ENCODE measurements around the gene MGAT4A.

MGAT4A gene

GRCh38 chr2:98711506-98711905 is 19.4 kb downstream of the MGAT4A start:
- H3K27me3 Mint-ChIP-seq = no peaks in the 10 kb centered on the region
- CTCF ChIA-PET = interaction anchor here (1.4 to 1.7 kb wide), 2 partner anchors 10 to 62 kb away, joined by 3 to 5 read pairs; no protein-coding TSS in a partner anchor
- peaks cover 59% of the 10 kb centered on the region for H3K36me3 Mint-ChIP-seq
- no peak overlapping the region for H3K4me3 Mint-ChIP-seq
- H3K27ac Mint-ChIP-seq = no peak overlapping the region
- peaks cover 80% of the 10 kb centered on the region for H3K4me1 Mint-ChIP-seq
- no peak for DNase-seq
- no peaks in the 10 kb centered on the region for H3K9me3 Mint-ChIP-seq

- peaks cover 55% of the 10 kb centered on the region for H3K36me3 Mint-ChIP-seq
- no peaks in the 10 kb centered on the region for H3K27me3 Mint-ChIP-seq
- DNase-seq = no peak
- no peak overlapping the region for H3K4me3 Mint-ChIP-seq
- CTCF ChIA-PET = interaction anchor here (1.4 kb wide), 1 partner anchor 9 kb away, joined by 3 read pairs; no protein-coding TSS in a partner anchor
- peaks cover 73% of the 10 kb centered on the region for H3K4me1 Mint-ChIP-seq
- H3K27ac Mint-ChIP-seq = peak overlapping the region; percentile 47
- H3K9me3 Mint-ChIP-seq = no peaks in the 10 kb centered on the region
Measured at GRCh38 chr2:98710734-98711133, 20.2 kb downstream of the MGAT4A start.

DNA sequence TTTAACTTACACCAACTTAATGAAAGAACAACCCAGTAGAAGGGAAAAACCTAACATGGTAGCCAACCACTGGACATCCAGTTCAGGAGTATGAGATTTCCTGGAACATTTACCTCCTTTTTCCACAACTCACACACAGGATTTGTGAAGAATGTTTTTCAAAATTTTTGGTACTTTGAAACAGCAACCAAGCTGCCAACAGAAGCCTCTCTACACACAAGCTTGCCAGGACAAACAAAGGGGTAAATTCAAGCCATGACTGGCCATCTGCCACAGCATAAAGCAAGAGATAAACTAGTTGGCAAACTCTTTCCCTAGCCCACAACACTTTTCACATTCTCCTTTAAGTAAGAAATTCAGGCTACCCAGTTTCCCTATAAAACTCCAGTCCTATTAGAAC is 21.4 kb downstream of the MGAT4A start:
- Mint-ChIP-seq H3K9me3 (no peaks in the 10 kb centered on the region), H3K4me3 (no peak overlapping the region), H3K4me1 (peaks cover 70% of the 10 kb centered on the region), H3K36me3 (peaks cover 55% of the 10 kb centered on the region), H3K27me3 (no peaks in the 10 kb centered on the region), H3K27ac (no peak overlapping the region)
- no peak for DNase-seq
- CTCF ChIA-PET = no interaction called here

DNA sequence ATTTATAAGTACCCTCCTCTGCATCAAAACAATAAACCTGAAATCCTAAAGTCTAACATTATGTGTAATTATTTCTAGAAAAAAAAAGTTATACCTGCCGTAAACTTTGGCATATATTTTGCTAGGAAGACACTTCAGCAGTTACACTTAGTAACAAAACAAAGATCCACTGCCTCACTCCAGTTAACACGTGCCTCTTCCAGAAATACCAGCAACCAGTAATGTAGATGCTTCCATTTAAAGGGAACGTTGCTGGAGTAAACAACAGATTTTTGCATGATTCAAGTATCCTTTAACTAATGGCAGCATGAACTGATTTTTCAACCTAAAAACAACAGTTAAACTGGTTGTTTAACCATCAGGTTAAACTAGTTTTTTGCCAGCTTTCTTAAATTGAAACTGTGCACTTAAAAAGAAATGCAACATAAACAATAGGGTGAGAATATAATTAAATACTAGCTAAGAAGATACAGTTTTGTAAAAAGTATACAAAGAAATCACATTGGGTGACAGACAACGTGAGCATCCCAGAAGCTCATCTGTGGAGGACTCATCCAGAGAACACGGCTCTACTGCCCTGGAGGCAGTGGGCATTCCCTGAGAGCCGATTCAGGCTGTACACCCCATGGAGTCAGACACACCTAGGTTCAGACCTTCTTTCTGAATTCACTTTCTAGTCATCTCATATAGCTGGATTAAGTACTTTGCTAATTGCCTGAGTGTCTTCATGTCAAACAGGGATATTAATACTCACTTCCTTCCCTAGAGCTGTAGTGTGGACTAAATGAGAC is 22.3 kb downstream of the MGAT4A start:
- no peak for DNase-seq
- Mint-ChIP-seq H3K9me3 (no peaks in the 10 kb centered on the region), H3K27me3 (no peaks in the 10 kb centered on the region), H3K4me3 (no peak overlapping the region), H3K27ac (no peak overlapping the region), H3K4me1 (peaks cover 69% of the 10 kb centered on the region), H3K36me3 (peaks cover 55% of the 10 kb centered on the region)
- CTCF ChIA-PET = no interaction called here

DNA sequence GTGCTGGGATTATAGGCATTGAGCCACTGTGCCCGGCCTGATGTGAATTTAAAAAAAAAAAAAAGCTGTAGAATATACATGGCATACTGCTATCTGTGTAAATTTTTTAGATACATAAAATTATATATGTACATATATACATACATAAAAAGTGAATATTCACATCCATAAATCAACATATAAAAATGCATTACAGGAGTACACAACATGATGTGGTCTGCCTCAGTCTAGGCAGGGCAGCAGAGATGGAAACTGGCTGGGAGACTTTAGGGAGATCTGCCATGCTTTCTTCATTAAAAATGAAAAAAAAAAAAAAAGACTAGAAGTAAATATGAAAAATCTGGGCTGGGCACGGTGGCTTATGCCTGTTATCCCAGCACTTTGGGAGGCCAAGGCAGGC is 24.3 kb downstream of the MGAT4A start:
- Mint-ChIP-seq H3K27me3 (no peaks in the 10 kb centered on the region), H3K27ac (no peak overlapping the region), H3K4me1 (peaks cover 70% of the 10 kb centered on the region), H3K4me3 (no peak overlapping the region), H3K9me3 (no peaks in the 10 kb centered on the region), H3K36me3 (peaks cover 54% of the 10 kb centered on the region)
- CTCF ChIA-PET = interaction anchor here (1.1 kb wide), 1 partner anchor 11 kb away, joined by 3 read pairs; no protein-coding TSS in a partner anchor
- no peak for DNase-seq

DNA sequence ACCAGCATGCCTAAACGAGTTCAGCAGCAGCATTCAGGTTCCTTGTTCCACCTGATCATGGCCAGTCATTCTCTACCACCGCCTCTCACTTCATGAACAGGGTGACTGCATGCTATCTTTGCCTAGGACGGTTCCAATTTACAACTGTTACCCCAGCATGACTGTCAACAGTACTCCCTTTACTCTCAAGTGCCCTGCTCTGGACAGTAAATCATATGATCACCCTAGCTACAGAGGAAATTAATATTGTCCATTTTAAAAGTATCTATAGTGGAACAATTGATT is 25.7 kb downstream of the MGAT4A start:
- Mint-ChIP-seq H3K27ac (no peak overlapping the region), H3K36me3 (peaks cover 50% of the 10 kb centered on the region), H3K4me1 (peaks cover 58% of the 10 kb centered on the region), H3K9me3 (no peaks in the 10 kb centered on the region), H3K4me3 (no peak overlapping the region), H3K27me3 (no peaks in the 10 kb centered on the region)
- CTCF ChIA-PET = interaction anchor here (1.2 kb wide), 1 partner anchor 56 kb away, joined by 3 read pairs; no protein-coding TSS in a partner anchor
- DNase-seq = no peak

GRCh38 chr2:98704499-98705332 is 26.2 kb downstream of the MGAT4A start:
- H3K27me3 Mint-ChIP-seq = no peaks in the 10 kb centered on the region
- peaks cover 56% of the 10 kb centered on the region for H3K4me1 Mint-ChIP-seq
- H3K4me3 Mint-ChIP-seq = no peak overlapping the region
- CTCF ChIA-PET = interaction anchor here (0.9 to 1.2 kb wide), 2 partner anchors 55 to 58 kb away, joined by 3 read pairs; no protein-coding TSS in a partner anchor
- H3K9me3 Mint-ChIP-seq = no peaks in the 10 kb centered on the region
- peaks cover 48% of the 10 kb centered on the region for H3K36me3 Mint-ChIP-seq
- no peak overlapping the region for H3K27ac Mint-ChIP-seq
- DNase-seq = no peak

DNA sequence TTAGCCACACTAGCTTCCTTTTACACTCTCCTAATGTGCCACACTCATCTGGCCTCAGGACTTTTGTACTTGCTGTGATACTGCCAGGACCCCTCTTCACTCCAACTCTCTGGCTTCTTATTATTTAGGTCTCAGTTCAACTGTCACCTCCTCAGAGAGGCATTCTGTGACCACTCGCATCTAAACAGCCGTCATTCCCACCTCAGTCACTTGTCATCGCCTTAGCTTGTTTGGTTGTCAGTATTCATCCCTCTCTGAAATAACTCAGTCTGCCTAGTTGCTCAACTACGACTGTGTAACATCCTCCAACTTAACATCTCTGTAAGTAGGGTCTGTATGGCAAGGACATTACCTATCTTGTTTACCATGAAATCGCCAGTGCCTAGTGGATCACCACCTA is 27.2 kb downstream of the MGAT4A start:
- no peaks in the 10 kb centered on the region for H3K27me3 Mint-ChIP-seq
- H3K36me3 Mint-ChIP-seq = peaks cover 44% of the 10 kb centered on the region
- no peak overlapping the region for H3K4me3 Mint-ChIP-seq
- H3K4me1 Mint-ChIP-seq = peaks cover 51% of the 10 kb centered on the region
- no peak for DNase-seq
- no peak overlapping the region for H3K27ac Mint-ChIP-seq
- H3K9me3 Mint-ChIP-seq = no peaks in the 10 kb centered on the region
- CTCF ChIA-PET = interaction anchor here (0.8 to 0.9 kb wide), 2 partner anchors 9 to 57 kb away, joined by 3 to 4 read pairs; no protein-coding TSS in a partner anchor

GRCh38 chr2:98702858-98703620 is 27.9 kb downstream of the MGAT4A start:
- Mint-ChIP-seq H3K27me3 (no peaks in the 10 kb centered on the region), H3K36me3 (peaks cover 48% of the 10 kb centered on the region), H3K9me3 (no peaks in the 10 kb centered on the region), H3K4me1 (peaks cover 52% of the 10 kb centered on the region), H3K27ac (no peak overlapping the region), H3K4me3 (no peak overlapping the region)
- CTCF ChIA-PET = interaction anchor here (0.8 to 1.1 kb wide), 2 partner anchors 10 to 54 kb away, joined by 4 to 6 read pairs; no protein-coding TSS in a partner anchor
- no peak for DNase-seq

GRCh38 chr2:98702127-98702802 is 28.7 kb downstream of the MGAT4A start:
- peak overlapping the region; percentile 43 for H3K27ac Mint-ChIP-seq
- no peak overlapping the region for H3K4me3 Mint-ChIP-seq
- CTCF ChIA-PET = interaction anchor here (1.0 to 1.6 kb wide), 4 partner anchors 9 to 53 kb away, joined by 3 to 6 read pairs (median 3); no protein-coding TSS in a partner anchor
- H3K36me3 Mint-ChIP-seq = peaks cover 42% of the 10 kb centered on the region
- peaks cover 48% of the 10 kb centered on the region for H3K4me1 Mint-ChIP-seq
- no peaks in the 10 kb centered on the region for H3K9me3 Mint-ChIP-seq
- no peaks in the 10 kb centered on the region for H3K27me3 Mint-ChIP-seq
- DNase-seq = no peak

- CTCF ChIA-PET = interaction anchor here (1.0 to 1.6 kb wide), 3 partner anchors 10 to 23 kb away, joined by 3 read pairs; no protein-coding TSS in a partner anchor
- H3K27ac Mint-ChIP-seq = no peak overlapping the region
- H3K9me3 Mint-ChIP-seq = no peaks in the 10 kb centered on the region
- H3K4me1 Mint-ChIP-seq = peaks cover 54% of the 10 kb centered on the region
- H3K27me3 Mint-ChIP-seq = no peaks in the 10 kb centered on the region
- no peak for DNase-seq
- H3K4me3 Mint-ChIP-seq = no peak overlapping the region
- H3K36me3 Mint-ChIP-seq = peaks cover 43% of the 10 kb centered on the region
Measured at GRCh38 chr2:98701230-98701629, 29.7 kb downstream of the MGAT4A start.

DNA sequence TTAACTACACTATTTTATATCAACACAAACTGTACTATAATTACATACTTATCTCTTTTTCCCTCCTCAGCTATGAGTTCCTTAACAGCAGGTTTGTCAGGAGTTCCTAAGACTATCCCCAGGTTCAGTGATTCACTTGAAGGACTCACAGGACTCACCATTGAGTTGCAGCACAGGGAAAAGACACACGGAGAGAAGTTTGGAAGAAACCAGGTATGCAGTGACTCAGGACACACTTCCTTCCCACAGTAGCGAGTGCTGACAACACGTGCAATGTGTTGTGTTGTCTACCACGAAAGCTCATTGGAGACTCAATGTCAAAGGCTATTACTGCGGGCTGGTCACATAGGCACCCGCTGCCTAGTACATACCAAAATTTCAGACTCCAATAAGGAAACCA is 32.0 kb downstream of the MGAT4A start:
- DNase-seq = no peak
- peaks cover 60% of the 10 kb centered on the region for H3K4me1 Mint-ChIP-seq
- CTCF ChIA-PET = interaction anchor here (1.2 kb wide), 1 partner anchor 368 kb away, joined by 3 read pairs; no protein-coding TSS in a partner anchor
- H3K36me3 Mint-ChIP-seq = peaks cover 39% of the 10 kb centered on the region
- H3K27me3 Mint-ChIP-seq = no peaks in the 10 kb centered on the region
- no peak overlapping the region for H3K4me3 Mint-ChIP-seq
- no peaks in the 10 kb centered on the region for H3K9me3 Mint-ChIP-seq
- H3K27ac Mint-ChIP-seq = no peak overlapping the region

DNA sequence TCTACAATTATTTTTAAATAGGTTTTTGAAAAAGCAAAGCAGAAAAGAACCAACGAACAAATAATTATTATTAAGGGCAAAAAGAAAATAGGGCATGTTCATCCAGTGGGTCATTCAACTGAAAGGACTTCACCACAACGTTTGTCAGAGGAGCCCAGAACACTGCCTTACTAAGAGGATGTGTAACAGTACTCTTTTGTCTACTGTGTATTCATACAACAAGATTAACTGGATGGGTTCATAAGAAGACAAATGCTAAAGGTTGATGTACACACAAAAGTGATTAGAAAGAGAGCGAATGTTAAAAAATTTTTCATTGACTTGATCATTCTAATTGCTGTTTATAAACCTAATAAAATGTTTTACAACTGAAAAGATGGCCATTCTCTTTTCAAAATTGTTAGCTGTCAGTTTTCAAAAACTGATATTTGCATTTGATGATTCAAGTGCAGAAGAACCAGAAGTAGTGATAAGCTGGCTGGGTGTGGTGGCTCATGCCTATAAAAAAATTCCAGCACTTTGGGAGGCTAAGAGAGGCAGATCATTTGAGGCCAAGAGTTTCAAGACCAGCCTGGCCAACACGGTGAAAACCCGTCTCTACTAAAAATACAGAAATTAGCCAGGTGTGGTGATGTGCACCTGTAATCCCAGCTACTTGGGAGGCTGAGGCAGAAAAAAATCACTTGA is 33.1 kb downstream of the MGAT4A start:
- H3K36me3 Mint-ChIP-seq = peaks cover 40% of the 10 kb centered on the region
- CTCF ChIA-PET = no interaction called here
- no peak overlapping the region for H3K27ac Mint-ChIP-seq
- H3K4me3 Mint-ChIP-seq = no peak overlapping the region
- peaks cover 2% of the 10 kb centered on the region for H3K9me3 Mint-ChIP-seq
- H3K4me1 Mint-ChIP-seq = peaks cover 62% of the 10 kb centered on the region
- DNase-seq = no peak
- H3K27me3 Mint-ChIP-seq = no peaks in the 10 kb centered on the region

All from activated naive CD4-positive, alpha-beta T cell treated with anti-CD3 and anti-CD28 coated beads, Interleukin-2, amount 10 ng/mL, durations not matched to agents 7 days and 5 days (primary cell).